ENCODE results near the gene ARPC1A.
A peak's percentile ranks its signal among the peaks of the same experiment; 100 is the strongest.
"Not testable (repeated sequence)": the region's sequence is repeated elsewhere in the genome, so short reads cannot be mapped to it uniquely, and the experiment has no call there.

ARPC1A gene

DNA sequence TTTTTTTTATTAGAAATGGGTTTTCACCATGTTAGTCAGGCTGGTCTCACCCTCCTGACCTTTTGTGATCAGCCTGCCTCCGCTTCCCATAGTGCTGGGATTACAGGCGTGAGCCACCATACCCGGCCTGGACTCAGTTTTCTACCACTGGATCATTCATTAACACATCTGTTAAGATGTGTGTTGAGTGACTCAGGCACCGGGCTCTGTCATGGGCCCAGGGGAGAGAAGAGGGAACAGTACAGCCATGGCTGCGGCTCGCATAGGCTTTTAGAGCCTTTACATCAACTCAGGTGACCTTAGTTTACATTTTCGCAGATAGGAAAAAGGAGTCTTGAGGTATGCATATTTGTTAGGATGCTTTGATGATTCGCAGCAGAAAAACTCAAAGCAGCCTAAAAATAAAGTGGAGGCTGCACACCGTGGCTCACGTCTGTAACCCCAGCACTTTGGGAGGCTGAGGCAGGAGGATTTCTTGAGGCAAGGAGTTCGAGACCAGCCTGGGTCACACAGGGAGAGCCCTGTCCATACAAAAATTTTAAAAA, 45.8 kb downstream of the ARPC1A start:
- no peak for DNase-seq

DNA sequence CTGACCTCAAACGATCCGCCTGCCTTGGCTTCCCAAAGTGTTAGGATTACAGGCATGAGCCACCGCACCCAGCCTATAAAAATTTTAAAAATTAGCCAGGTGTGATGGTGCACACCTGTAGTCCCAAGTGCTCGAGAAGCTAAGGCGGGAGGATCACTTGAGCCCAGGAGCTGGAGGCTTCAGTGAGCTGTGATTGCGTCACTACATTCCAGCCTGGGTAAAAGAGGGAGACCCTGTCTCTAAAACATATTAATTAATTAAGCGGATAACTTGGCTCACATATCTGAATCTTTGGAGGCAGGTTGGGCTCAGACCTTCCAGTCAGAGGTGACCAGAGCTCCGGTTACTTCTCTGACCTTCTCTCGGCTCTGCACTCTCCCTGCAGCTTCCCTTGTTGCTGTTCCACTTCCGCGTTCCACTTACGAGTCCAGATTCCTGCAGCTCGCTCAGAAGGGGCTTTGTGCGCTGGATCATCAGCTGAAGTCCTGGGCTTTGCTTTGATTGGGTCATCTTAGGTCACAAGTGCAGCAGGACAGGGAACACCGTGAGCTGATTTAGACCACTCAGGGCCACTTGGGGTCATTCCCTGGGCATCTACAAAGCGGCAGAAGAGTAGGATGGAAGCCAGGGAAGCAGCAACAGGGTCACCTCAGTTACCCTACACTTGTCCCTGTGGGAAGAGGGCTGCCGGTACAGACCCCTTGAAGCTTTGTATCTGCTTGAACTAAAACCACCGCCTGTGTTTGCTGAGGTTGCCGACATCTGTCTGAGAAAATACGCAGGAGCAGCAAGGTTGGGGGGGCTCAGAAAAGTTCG, 46.8 kb downstream of the ARPC1A start:
- peak; percentile 85 for DNase-seq

GRCh38 chr7:99373091-99374066, 47.7 kb downstream of the ARPC1A start:
- no peak for DNase-seq

DNA sequence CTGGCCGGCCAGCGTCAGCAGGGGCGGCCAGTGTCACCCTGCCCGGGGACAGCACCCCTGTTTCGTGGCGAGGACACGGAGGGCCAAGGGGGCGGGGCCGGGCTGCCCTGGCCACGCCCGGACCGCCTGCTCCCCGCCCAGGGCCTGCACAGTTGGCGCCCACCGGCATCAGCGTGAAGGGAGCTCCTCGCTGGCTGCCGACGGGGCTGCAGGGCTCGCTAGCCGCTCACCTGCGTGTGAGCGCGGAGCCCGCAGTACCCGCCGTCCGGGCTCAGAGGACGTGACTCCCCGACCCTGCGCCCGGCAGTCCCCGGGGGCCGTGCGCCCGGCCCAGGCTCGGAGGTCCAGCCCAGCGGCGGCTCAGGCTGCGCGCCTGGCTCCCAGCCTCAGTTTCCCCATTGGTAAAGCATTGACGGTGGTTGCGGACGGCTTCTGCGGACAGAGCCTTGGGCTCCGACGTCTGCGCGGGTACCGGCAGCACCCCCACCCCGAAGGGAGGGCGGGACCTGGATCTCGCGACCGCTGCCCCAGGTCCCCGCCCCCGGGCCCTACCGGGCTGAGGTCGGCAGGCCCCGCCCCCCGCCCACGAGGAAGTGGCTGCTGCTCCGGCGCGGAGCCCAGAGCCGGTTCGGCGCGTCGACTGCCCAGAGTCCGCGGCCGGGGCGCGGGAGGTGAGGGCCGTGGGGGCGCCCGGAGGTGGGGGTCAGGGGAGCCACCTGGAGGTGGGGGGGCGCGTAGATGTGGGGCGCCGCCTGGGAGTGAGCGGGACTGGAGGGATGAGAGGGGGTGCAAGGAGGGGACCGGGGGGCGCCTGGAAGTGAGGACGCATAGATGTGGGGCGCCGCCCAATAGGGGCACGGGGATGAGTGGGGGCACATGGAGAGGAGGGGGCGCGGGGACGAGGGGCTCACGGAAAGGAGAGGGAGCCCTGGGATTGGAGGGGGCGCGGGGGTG, 48.7 kb downstream of the ARPC1A start, which contains the start of gene ARPC1B:
ARPC1B (plus strand) TSS at position 620 of the 954 bp plus-strand sequence. CDS start 10,985 bp downstream, outside the sequence.
- DNase-seq = peak; percentile 37

- peak; percentile 36 for DNase-seq
These were observed 49.5 kb downstream of the ARPC1A start for GRCh38 chr7:99375070-99375807.

DNA sequence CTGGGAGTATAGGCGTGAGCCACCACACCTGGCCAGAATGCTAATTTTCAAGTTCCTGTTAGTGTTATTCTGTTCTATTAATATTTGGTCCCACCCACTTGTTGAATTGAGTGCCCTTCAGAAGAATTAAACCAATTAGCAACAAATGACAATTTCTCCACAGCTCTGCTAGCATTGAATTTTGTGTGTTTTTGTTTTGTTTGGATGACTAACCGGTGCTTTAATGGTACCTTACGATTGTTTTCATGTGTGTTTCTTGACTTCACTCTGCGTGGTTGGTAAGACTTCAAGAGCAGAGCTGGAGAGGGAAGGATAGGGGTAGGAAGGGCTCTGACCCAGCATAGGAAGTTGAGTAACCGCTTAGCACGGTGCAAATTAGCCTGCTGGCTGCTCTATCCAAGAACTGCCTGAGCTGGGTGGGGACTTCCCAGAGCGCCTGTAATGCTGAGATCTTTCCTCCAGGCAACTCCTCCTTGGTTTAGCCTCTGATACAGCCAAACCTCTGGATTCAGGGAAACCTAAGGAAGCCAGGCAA, 53.4 kb downstream of the ARPC1A start:
- DNase-seq = peak; percentile 72

DNA sequence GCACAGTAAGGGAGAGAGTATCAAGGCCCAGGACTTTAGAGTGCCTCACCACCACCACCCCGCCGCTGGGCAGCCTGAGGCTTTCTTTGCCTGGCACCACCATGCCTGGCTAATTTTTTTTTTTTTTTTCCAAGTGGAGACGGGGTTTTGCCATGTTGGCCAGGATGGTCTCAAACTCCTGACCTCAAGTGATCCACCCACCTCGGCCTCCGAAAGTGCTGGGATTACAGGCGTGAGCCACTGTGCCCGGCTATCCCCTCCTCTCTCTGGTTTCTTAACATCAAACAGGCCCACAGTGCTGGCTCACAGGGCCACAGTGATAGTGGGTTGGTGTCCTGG, 54.0 kb downstream of the ARPC1A start:
- DNase-seq = not testable (repeated sequence)

GRCh38 chr7:99380032-99380822, 54.5 kb downstream of the ARPC1A start:
- no peak for DNase-seq

DNA sequence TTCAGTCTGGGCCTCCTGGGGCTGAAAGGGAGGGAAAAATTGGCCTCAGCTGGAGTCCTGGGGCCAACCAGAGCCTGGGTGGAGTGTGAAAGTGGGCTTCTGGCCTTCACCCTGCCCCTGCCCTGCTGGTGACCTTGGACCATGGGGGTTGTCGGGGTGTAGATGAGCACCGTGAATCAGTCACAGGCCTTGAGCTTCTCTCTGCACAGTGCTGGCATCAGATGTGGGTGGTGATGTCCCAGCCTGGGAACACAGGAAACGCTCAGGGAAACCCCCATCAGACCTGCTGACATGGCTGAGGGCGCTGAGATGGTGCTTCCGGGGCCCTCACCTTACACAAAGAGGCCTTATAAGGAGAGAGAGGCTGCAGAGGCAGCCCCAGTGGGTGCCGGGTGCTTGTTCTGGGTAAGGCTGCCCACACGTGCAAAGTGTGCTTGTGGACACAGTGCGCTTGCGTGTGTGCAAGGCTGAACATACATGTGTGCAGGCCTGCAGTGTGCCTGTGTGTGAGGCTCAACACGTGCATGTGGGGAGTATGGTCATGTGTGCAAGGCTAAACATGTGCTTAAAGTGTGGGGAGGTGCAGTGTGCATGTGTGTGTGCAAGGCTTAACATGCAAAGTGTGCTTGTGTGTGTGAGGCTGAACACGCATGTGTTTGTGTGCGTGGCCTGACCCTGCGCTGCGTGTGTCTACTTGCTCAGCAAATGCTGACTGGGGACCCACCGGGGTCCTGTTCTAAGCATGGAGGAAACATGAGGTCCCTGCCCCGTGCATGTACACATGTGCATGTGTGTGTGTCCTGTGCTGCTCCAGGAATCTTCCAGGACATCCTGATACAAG, 55.3 kb downstream of the ARPC1A start:
- DNase-seq = no peak

DNA sequence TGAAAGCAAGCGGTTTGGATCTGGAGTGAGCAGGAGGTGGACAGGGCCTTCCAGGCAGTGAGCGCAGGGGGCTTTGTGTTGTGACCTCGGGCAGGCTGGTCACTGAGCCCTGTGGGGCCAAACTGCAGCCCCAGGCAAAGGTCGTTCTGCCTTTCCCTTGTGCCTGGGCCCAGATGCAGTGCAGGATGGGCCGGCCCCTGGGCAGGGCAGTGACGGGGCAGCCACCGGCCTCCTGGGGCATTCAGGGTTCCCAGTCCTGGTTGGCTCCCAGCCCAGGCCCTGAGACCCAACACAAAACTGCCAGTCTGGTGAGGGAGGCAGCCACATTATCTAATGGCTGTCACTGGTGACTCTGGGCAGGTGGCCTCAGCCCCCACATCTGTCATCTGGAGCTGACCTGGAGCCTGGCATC, 56.0 kb downstream of the ARPC1A start:
- DNase-seq = no peak

DNA sequence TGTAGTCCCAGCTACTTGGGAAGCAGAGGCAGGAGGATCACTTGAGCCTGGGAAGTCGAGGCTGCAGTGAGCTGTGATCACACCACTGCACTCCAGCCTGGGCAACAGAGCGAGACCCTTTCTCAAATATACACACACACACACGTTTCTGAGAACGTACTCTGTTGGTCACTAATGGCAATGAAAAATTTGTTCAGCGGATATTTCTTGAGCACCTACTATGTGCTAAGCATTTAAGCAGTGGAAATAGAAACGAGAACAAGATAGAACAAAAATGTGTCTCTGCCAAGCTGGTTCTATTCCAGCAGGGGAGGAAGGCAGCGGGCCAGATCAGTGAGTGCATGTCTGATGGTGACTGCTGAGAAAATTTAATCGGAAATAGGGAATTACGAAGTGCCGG, 57.5 kb downstream of the ARPC1A start:
- no peak for DNase-seq

DNA sequence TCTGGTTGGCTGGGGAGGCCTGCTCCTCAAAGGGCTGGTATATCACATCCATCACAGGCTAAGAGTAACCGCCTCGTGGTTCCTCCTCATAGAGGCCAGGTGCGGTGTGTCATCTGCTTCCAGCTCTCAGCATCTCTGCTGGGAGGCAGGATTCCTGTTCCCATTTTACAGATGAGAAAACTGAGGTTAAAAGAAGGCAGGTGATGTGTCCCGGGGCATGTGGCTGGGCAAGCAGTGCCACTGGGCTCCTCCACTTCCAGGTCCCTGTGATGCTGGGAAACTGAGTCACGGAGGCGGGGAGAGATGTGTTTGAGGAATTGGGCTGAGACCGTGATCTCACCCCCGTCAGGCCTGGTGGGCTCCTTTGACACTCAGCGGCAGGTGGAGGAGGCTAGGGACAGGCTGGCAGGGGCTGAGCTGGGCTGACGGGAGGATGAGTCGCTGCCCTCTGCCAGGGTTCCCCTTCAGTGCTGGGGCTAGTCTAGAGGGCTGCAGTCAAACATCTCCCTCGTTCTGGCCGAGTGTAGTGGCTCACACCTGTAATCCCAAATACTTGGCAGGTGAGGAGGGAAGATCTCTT, 58.2 kb downstream of the ARPC1A start:
- no peak for DNase-seq

DNA sequence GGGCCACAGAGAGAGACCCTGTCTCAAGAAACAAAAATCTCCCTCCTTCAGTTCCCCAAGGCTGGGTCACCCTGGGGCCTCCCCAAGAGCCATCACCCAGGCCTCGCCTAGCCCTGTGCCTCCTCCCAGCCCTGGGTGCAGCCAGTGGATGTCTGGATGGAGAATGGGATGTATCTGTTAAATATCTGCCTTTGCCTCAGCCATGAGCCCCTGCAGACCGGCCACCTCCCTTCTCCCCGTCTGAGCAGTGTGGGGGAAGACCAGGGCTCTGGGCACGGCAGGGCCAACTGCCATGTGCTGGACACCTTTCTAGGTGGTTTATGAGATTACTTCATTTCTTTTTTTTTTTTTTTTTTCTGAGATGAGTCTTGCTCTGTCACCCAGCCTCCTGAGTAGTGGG, 58.8 kb downstream of the ARPC1A start:
- DNase-seq = no peak

DNA sequence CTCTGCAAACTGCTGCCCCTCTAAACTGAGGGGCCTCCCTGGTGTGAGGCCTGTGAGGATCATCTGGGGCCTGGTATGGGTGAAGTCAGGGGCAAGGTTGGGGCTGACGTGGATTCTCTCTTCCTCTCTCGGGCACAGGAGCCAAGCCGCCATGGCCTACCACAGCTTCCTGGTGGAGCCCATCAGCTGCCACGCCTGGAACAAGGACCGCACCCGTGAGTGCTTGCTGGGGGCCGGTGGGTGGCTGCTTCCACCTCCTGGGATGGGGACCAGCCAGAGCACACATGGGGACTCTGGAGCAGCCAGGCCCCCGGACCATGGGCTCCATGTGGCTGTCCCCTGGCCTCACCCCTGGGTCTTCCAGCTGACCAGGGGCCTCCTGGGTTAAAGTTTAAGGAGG, 59.9 kb downstream of the ARPC1A start:
- no peak for DNase-seq

DNA sequence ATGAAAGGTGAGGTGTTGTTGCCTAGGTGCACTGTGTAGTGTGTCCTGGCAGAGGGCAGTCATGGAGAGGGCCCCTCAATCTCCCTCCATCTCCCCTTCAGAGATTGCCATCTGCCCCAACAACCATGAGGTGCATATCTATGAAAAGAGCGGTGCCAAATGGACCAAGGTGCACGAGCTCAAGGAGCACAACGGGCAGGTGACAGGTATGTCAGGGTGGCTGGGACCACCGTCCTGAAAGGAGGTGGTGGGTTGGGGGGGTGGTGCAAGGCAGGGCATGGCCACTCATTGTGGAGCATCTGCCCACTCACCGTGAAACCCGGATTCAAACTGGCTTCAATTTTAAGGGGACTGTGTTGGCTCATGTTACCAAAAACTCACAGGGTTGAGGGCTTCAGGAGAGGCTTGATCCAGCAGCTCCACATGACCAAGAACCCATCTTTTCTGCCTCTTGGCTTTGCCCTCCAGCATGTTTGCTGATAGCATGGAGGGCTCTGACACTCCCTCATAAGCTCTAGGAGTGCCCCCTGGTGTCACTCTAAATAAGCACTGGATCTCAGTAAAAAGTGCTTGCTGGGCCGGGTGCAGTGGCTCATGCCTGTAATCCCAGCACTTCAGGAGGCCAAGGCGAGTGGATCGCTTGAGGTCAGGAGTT, 61.0 kb downstream of the ARPC1A start:
- DNase-seq = no peak

- DNase-seq = not testable (repeated sequence)
These were observed 61.5 kb downstream of the ARPC1A start for GRCh38 chr7:99387239-99387635.

- DNase-seq = no peak
These were observed 62.2 kb downstream of the ARPC1A start for GRCh38 chr7:99387912-99388311.

DNA sequence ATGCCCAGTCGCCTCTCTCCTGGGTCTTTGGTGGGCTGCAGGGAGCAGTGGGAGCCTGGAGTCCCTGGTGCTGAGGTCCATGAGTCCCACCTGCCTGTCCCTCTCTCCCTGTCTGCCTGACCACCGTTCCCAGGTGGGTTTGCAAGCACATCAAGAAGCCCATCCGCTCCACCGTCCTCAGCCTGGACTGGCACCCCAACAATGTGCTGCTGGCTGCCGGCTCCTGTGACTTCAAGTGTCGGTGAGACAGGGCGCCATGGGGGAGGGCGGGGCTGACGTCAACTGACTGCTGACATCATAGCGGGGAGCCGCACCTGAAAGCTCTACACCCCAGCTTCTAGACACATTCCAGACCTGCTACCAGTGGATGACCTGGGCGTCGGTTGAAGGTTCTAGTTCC, 64.1 kb downstream of the ARPC1A start:
- DNase-seq = no peak

All from kidney glomerular epithelial cell (primary cell).